ENCODE measurements around the gene AGA.
A peak's percentile ranks its signal among the peaks of the same experiment; 100 is the strongest.

AGA gene

DNA sequence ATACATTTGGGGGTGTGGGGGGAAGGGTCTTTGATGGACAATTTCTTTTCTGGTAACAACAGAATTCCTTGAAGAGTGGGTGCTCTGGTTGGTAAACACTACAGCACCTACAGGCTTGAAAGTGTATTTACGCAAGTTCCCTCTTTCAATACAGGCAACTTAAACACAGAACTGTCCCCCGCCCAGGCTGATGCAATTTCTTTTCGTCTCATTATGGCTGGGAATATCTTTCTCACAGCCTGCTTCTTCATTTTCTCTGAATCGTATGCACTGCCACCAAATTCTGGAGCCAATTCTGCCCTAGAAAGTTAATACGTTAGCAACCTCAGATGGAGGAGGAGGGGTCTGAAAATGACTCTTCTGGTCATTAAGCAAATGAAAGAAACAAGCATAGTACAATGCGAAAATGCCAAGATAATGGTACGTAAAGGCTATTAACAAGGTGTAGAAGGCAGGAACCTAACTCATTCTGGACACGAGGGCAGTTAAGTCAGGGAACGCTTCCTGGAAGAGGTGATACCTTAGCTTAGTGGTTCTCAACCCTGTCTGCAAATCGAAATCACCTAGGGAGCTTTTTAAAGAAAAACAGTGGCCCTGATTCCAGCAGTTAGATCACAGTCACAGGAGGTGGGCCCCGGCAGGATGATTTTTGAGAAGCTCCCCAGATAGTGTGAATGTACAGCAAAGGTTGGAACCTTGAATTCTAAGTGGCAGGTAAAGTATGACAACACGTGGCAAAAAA, 1.0 kb downstream of the AGA start:
- Histone ChIP-seq H3K36me3 (ENCODE audit: insufficient read depth, low read length) (peaks cover 31% of the 10 kb centered on the region), H3K27ac (peak overlapping the region; percentile 97), H3K4me3 (peak overlapping the region; percentile 87), H3K9ac (ENCODE audit: insufficient read length) (peak overlapping the region; percentile 96), H3K9me3 (ENCODE audit: low read depth, low read length) (no peaks in the 10 kb centered on the region)
- DNase-seq (ENCODE audit: low read depth, low spot score), result no peak
- TF ChIP-seq FOXP2 (optimal IDR thresholded peaks at IDR 0.05; ENCODE audit: control extremely low read depth, extremely low read length, insufficient read depth), result peak; percentile 53
- TF ChIP-seq EZH2 (IDR thresholded peaks at IDR 0.05), result no peak

DNA sequence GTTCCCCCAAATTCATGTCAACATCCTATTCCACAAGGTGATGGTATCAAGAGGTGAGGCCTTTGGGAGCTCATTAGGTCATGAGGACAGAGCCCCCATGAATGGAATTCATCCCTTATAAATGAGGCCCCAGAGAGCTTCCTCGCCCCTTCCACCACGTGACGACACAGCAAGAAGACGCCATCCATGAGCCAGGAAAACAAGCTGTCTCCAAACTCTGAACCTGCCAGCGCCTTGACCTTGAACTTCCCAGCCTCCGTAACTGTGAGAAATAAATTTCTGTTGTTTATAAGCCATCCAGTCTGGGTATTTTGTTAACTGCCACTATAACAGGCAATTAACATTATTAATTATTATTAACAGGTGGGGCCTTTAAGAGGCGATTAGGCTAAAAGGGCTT, 5.8 kb downstream of the AGA start:
- DNase-seq (ENCODE audit: low read depth, low spot score), result no peak
- Histone ChIP-seq H3K27ac (no peak overlapping the region), H3K36me3 (ENCODE audit: insufficient read depth, low read length) (peaks cover 60% of the 10 kb centered on the region), H3K9ac (ENCODE audit: insufficient read length) (no peak overlapping the region), H3K9me3 (ENCODE audit: low read depth, low read length) (no peaks in the 10 kb centered on the region), H3K4me3 (no peak overlapping the region)
- TF ChIP-seq POLR2AphosphoS5 (IDR thresholded peaks at IDR 0.05; ENCODE audit: borderline replicate concordance, low read depth, low read length) (no peak), EZH2 (IDR thresholded peaks at IDR 0.05) (no peak), FOXP2 (optimal IDR thresholded peaks at IDR 0.05; ENCODE audit: control extremely low read depth, extremely low read length, insufficient read depth) (no peak)

DNA sequence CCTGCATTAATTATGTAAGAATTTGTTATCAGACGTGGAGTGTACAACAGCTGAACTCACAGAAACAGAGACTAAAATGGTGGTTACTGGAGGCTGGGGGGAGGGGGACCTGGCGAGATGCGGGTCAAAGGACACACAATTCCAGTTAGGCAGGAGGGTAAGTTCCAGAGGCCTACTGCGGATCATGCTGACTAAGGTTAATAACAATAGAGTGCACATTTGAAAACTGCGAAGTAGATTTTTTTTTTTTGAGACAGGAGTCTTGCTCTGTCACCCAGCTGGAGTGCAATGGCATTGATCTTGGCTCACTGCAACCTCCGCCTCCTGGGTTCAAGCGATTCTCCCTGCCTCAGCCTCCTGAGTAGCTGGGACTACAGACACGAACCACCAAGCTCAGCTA, 7.6 kb downstream of the AGA start:
- TF ChIP-seq POLR2AphosphoS5 (IDR thresholded peaks at IDR 0.05; ENCODE audit: borderline replicate concordance, low read depth, low read length), result no peak
- TF ChIP-seq FOXP2 (optimal IDR thresholded peaks at IDR 0.05; ENCODE audit: control extremely low read depth, extremely low read length, insufficient read depth), result no peak
- no peak for TF ChIP-seq EZH2 (IDR thresholded peaks at IDR 0.05)
- DNase-seq (ENCODE audit: low read depth, low spot score), result no peak
- Histone ChIP-seq H3K27ac (no peak overlapping the region), H3K9ac (ENCODE audit: insufficient read length) (no peak overlapping the region), H3K9me3 (ENCODE audit: low read depth, low read length) (no peaks in the 10 kb centered on the region), H3K4me3 (no peak overlapping the region), H3K36me3 (ENCODE audit: insufficient read depth, low read length) (peaks cover 66% of the 10 kb centered on the region)

DNA sequence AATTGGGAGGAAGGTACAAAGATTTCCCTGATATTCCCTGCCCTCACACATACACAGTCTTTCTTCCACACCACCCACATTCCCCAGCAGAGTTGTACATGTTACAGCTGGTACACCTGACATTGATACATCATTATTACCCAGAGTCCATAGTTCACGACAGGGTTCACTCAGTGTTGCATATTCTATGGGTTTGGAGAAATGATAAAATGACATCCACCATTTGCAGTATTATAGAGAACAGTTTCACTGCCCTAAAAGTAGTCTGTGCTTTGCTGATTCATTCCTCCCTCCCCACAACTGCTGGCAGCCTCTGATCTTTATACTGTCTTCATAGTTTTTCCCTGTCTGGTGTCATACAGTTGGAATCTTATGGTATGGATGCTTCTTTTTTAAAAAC, 15.0 kb downstream of the AGA start:
- no peak overlapping the region for H3K4me3 ChIP-seq
- TF ChIP-seq FOXP2 (optimal IDR thresholded peaks at IDR 0.05; ENCODE audit: control extremely low read depth, extremely low read length, insufficient read depth) (no peak), POLR2AphosphoS5 (IDR thresholded peaks at IDR 0.05; ENCODE audit: borderline replicate concordance, low read depth, low read length) (no peak), EZH2 (IDR thresholded peaks at IDR 0.05) (no peak)
- peaks cover 15% of the 10 kb centered on the region for H3K36me3 ChIP-seq (ENCODE audit: insufficient read depth, low read length)
- no peak for DNase-seq (ENCODE audit: low read depth, low spot score)
- H3K9ac ChIP-seq (ENCODE audit: insufficient read length), result no peak overlapping the region
- H3K9me3 ChIP-seq (ENCODE audit: low read depth, low read length), result no peaks in the 10 kb centered on the region
- no peak overlapping the region for H3K27ac ChIP-seq

DNA sequence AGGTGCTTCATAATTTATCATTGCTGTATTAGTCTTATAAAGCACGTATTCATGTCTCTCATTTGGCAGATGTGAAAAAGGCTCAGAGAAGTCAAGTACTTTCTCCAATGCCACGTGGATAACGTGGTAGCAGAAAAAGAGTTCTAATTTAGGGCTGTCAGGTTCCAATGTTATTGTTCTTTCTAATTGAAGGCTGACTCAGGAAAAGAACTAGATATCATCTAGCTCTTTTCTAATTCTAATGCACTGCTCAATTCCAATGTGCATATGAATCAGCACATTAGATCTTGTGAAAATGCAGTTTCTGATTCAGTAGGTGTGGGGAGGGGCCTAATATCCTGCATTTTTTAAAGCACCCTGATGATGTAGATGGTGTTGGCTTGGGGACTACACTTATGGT, 22.8 kb downstream of the AGA start:
- H3K9me3 ChIP-seq (ENCODE audit: low read depth, low read length), result no peaks in the 10 kb centered on the region
- no peak overlapping the region for H3K9ac ChIP-seq (ENCODE audit: insufficient read length)
- no peak overlapping the region for H3K27ac ChIP-seq
- no peaks in the 10 kb centered on the region for H3K36me3 ChIP-seq (ENCODE audit: insufficient read depth, low read length)
- H3K4me3 ChIP-seq, result no peak overlapping the region
- no peak for DNase-seq (ENCODE audit: low read depth, low spot score)
- TF ChIP-seq EZH2 (IDR thresholded peaks at IDR 0.05) (no peak), FOXP2 (optimal IDR thresholded peaks at IDR 0.05; ENCODE audit: control extremely low read depth, extremely low read length, insufficient read depth) (no peak), POLR2AphosphoS5 (IDR thresholded peaks at IDR 0.05; ENCODE audit: borderline replicate concordance, low read depth, low read length) (no peak)

DNA sequence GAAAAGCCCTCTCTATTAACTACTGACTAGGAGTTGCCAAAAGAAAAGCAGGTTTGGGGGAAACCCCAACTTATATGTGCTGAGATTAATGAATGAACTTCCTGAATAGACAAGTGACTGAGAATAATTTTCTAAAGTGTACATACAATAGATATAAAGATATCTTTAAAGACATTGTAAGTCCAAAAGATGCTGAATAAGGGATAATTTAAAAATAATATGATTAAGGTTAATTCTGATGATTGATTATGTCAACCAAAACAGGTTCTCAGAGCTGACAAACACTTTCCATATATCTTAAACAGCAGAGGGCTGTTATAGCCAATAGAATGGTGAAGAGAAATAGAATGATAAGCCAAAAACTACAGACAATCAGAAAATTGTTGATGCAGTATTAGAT, 28.6 kb downstream of the AGA start:
- H3K9ac ChIP-seq (ENCODE audit: insufficient read length), result no peak overlapping the region
- DNase-seq (ENCODE audit: low read depth, low spot score), result no peak
- H3K27ac ChIP-seq, result no peak overlapping the region
- no peak overlapping the region for H3K4me3 ChIP-seq
- TF ChIP-seq FOXP2 (optimal IDR thresholded peaks at IDR 0.05; ENCODE audit: control extremely low read depth, extremely low read length, insufficient read depth) (no peak), EZH2 (IDR thresholded peaks at IDR 0.05) (no peak), POLR2AphosphoS5 (IDR thresholded peaks at IDR 0.05; ENCODE audit: borderline replicate concordance, low read depth, low read length) (no peak)
- H3K9me3 ChIP-seq (ENCODE audit: low read depth, low read length), result no peaks in the 10 kb centered on the region
- H3K36me3 ChIP-seq (ENCODE audit: insufficient read depth, low read length), result no peaks in the 10 kb centered on the region

DNA sequence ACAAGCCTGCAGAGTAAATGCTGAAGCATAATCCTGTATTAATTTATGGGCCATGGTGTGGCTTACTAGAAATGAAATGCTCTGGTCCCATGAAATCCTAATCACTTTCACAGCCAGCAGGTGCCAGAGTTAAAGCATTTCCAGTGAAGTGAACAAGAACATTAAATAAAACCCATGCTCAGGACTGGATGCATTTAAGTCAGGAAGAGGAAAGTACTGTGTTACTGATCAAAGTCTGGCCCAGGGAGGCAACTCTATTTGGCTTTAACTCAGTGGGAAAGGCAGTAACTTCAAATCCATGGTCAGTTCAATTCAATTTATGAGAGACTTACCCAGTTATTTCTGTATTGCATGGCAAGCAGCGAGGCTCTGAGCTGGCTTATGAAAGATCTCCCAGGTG, 29.2 kb downstream of the AGA start:
- Histone ChIP-seq H3K9me3 (ENCODE audit: low read depth, low read length) (no peaks in the 10 kb centered on the region), H3K36me3 (ENCODE audit: insufficient read depth, low read length) (no peaks in the 10 kb centered on the region), H3K9ac (ENCODE audit: insufficient read length) (no peak overlapping the region), H3K4me3 (no peak overlapping the region), H3K27ac (no peak overlapping the region)
- TF ChIP-seq EZH2 (IDR thresholded peaks at IDR 0.05) (no peak), FOXP2 (optimal IDR thresholded peaks at IDR 0.05; ENCODE audit: control extremely low read depth, extremely low read length, insufficient read depth) (no peak), POLR2AphosphoS5 (IDR thresholded peaks at IDR 0.05; ENCODE audit: borderline replicate concordance, low read depth, low read length) (no peak)
- no peak for DNase-seq (ENCODE audit: low read depth, low spot score)

DNA sequence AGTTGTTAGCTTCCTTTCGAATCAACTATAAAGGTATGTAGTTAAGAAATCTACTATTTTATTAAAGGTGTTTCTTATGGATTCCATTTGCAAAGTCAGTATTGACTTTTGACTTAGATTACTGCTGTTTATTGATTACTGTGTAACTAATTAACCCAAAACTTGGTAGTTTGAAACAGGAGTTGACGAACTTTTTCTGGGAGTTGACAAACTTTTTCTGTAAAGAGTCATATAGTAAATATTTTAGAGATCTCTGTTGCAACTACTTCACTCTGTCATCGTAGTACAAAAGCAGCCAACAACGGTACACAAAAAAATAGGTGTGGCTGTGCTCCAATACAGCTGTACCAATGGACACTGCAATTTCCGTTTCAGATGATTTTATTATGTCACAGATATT, 30.2 kb downstream of the AGA start:
- H3K4me3 ChIP-seq, result no peak overlapping the region
- H3K9ac ChIP-seq (ENCODE audit: insufficient read length), result no peak overlapping the region
- H3K9me3 ChIP-seq (ENCODE audit: low read depth, low read length), result no peaks in the 10 kb centered on the region
- H3K27ac ChIP-seq, result no peak overlapping the region
- DNase-seq (ENCODE audit: low read depth, low spot score), result no peak
- H3K36me3 ChIP-seq (ENCODE audit: insufficient read depth, low read length), result no peaks in the 10 kb centered on the region
- TF ChIP-seq POLR2AphosphoS5 (IDR thresholded peaks at IDR 0.05; ENCODE audit: borderline replicate concordance, low read depth, low read length) (no peak), FOXP2 (optimal IDR thresholded peaks at IDR 0.05; ENCODE audit: control extremely low read depth, extremely low read length, insufficient read depth) (no peak), EZH2 (IDR thresholded peaks at IDR 0.05) (no peak)

DNA sequence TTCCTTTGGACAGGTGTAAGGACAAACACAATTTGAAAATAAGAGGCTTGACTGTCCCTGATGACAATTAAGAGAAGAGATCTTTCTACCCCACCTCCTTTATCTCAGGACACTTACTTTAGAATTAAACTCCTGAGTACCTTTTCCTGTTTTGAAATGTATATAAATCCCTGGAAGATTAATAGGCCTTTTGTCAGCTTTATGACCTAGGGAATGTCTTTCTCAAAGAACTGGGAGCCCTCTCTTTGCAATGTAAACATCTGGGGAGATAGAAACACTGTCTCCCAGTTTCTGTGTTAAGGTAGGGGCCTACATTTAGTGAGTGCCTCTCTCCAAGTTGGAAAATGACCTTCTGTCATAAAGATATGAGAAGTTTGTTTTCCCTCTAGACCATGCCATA, 31.7 kb downstream of the AGA start:
- H3K9me3 ChIP-seq (ENCODE audit: low read depth, low read length), result no peaks in the 10 kb centered on the region
- H3K36me3 ChIP-seq (ENCODE audit: insufficient read depth, low read length), result no peaks in the 10 kb centered on the region
- TF ChIP-seq FOXP2 (optimal IDR thresholded peaks at IDR 0.05; ENCODE audit: control extremely low read depth, extremely low read length, insufficient read depth) (no peak), EZH2 (IDR thresholded peaks at IDR 0.05) (no peak), POLR2AphosphoS5 (IDR thresholded peaks at IDR 0.05; ENCODE audit: borderline replicate concordance, low read depth, low read length) (no peak)
- DNase-seq (ENCODE audit: low read depth, low spot score), result no peak
- no peak overlapping the region for H3K9ac ChIP-seq (ENCODE audit: insufficient read length)
- no peak overlapping the region for H3K4me3 ChIP-seq
- no peak overlapping the region for H3K27ac ChIP-seq
